WI38 (cell line): ENCODE results near the gene QPRT.
"Not testable (repeated sequence)": the region's sequence is repeated elsewhere in the genome, so short reads cannot be mapped to it uniquely, and the experiment has no call there.

Source experiments
- H3K4me3 ChIP-seq: 2 replicates; pipeline ENCODE4 v1.5.1; 2011; ENCODE audit warnings: low read depth, mild to moderate bottlenecking, control low read depth, low read length
- CTCF ChIP-seq: IDR thresholded peaks from 2 replicates; pipeline ENCODE4 v1.5.1; 2012; ENCODE audit warnings: low read depth, mild to moderate bottlenecking, control low read depth, low read length

QPRT gene

GRCh38 chr16:29664091-29664921 is 14.7 kb upstream of the QPRT start:
- no peak overlapping the region for H3K4me3 ChIP-seq
- TF ChIP-seq CTCF: no peak

- TF ChIP-seq CTCF: no peak
These were observed 13.5 kb upstream of the QPRT start for GRCh38 chr16:29665294-29666077.

GRCh38 chr16:29667322-29667610 is 11.7 kb upstream of the QPRT start:
- H3K4me3 ChIP-seq: not testable (repeated sequence)

More at GRCh38 chr16:29665294-29666077, 13.5 kb upstream of the QPRT start:
- no peak overlapping the region for H3K4me3 ChIP-seq

GRCh38 chr16:29667755-29668154 is 11.2 kb upstream of the QPRT start:
- H3K4me3 ChIP-seq: no peak overlapping the region
- no peak for TF ChIP-seq CTCF

- H3K4me3 ChIP-seq: no peak overlapping the region
- no peak for TF ChIP-seq CTCF
These were observed 10.7 kb upstream of the QPRT start for GRCh38 chr16:29668267-29668666.

- TF ChIP-seq CTCF: no peak
- no peak overlapping the region for H3K4me3 ChIP-seq
These were observed 5.5 kb upstream of the QPRT start for GRCh38 chr16:29673501-29673900.

- no peak for TF ChIP-seq CTCF
- H3K4me3 ChIP-seq: no peak overlapping the region
These were observed 4.8 kb upstream of the QPRT start for GRCh38 chr16:29674188-29674587.
